HG02642 (cell line): ENCODE data around the gene DMRTA2.
A peak's percentile ranks its signal among the peaks of the same experiment; 100 is the strongest.

ENCODE experiments used
- ATAC-seq: cut with Tn5 transposase; IDR thresholded peaks from one replicate; pipeline ENCODE4 v1.9.1; 2021; ENCODE audit warnings: mild to moderate bottlenecking; ENCODE audit not compliant: unreplicated experiment, poor library complexity

Gene DMRTA2

DNA sequence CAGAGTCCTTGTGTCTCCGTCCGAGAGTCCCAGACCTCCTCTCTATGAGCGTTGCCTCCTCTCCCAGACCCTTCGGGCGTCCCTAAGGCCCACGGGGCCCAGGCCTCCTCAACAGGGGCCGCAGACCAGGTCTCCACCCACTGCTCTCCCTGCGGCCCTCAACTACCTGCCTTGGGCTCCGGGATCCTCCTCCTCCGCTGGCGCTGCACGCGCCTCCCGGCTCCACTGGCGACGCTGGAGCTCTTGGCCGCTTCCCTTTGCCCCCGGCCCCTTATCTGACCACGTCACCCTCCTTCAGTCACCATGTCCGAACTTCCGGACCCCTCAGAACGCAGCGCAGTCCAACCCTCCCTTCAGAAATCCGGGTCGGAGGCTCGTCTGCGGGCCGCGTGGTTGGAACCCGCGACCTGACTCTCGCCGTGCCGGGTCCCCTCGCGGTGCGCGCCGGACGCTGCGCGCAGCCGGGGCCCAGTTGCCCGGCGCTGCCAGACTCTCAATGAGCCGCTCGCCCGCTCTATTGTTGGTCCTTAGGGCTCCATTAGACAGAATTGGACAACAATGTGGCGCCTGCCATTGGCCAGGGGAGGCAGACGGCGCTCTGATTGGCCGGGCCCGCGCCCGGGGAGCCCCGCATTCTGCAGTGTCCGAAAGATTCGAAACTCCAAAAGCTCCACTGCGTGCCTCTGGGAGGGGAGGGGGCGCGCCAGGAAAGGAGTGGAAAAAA lies at the start of gene DMRTA2:
DMRTA2 (minus strand) TSS at position 498 of the 724 bp plus-strand sequence. CDS start 1,907 bp downstream, outside the sequence.
- peak; percentile 46 for ATAC-seq

DNA sequence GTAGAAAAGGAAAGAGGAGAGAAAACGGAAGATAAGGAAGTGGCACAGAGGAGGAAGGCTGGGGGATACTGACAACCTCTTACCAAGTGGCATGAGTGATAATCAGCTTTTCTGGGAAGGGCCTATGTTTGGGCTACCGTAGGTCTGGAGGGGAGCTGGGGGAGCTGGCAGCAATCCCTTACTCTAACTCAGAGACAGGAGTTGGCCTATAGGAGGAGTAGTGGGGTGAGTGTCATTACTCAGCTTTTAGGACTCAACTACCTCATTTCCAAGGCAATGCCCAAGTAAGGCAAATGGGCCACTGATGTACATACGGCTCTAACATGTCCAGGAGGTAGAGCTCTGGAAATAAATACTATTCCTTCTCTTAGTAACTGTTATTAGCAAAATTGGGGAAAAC lies 48.7 kb upstream of the DMRTA2 start:
- no peak for ATAC-seq

DNA sequence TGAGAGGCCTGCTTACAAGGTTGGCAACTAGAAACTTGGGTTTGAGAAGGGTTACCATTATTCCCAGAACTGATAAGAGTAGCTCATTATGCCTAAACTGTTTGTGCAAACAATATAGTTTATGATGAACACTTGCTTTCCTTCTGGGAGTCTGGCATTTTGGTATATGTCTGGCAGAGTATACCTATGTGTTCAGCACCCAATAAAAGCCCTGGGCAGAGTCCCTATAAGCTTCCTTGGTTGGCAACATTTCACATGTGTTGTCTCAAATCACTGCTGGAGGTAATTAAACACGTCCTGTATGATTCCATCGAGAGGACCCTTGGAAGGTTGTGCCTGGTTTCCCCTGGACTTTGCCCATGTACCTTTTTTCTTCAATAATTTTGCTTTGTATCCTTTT lies 39.7 kb upstream of the DMRTA2 start:
- ATAC-seq, result no peak

DNA sequence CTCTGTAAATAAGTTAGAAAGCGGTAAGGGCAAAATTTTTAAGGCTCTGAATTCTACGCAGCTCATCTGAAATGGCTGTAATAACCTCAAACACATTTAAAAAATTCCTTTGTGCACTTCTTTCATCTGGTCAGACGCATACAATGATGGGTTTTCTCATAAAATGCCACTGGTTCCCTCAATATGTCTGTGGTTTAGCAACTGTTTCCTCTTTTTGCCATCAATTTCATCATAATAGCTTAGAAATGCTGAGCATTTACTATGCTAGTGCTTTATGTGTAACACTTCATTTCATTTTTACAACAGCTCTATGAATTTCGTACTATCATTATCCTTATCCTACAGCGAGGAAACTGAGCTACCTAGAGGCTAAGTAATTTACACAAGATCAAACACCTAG lies 35.3 kb upstream of the DMRTA2 start:
- no peak for ATAC-seq

DNA sequence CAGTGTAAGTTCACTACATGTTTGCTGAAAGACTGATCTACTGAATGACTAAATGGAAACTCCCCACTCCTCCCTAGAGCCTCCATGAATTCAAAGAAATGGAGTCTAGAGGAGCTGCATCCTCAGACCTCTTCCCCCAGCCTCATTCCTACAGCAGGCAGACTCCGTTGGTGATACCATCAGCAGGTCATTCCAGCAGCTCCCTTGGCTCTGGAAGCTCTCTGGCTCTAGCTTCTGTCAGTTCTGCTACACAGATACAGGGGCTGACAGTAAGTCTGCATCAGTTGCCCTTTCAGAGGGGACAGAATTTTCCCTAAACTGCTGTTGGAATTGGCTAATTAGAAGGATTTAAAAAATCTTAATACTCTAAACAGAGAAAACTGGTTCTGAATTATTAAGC lies 31.7 kb upstream of the DMRTA2 start:
- ATAC-seq, result no peak

DNA sequence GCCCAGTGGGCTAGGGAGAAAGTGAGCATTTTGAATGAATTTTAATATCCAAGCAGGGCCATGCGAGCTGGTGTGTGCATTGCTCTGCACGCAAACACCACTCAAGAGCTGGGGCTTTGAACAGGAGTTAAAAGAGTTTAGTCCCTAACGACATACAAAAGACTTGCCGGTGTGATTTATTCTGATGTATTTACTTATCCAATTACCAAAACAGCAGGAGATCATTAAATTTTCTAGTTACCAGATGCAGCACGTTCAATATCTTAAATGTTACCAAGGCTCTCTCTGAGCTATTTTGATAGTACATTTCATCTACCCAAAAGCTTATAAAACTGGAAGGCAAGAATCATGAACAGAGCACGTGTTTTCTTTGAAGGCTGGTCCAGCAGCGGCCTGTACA lies 30.0 kb upstream of the DMRTA2 start:
- no peak for ATAC-seq

DNA sequence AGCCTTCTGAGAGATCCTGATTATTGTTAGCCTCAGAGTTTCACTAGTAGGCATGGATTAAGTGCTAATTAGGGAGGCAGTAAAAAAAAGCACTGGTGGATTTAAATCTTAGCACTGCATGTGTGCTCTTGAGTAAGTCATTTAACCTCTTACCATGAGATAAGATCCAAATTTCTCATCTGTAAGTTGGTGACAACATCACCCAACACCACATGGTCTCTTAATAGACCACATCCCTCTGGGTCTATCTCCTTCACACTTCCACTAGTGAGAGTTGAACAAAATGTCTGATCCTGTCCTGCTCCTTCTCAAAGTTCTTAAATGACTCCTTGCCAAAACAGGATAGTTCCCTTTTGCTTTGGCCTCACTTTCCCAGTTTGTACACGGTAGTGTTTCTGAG lies 29.5 kb upstream of the DMRTA2 start:
- no peak for ATAC-seq

DNA sequence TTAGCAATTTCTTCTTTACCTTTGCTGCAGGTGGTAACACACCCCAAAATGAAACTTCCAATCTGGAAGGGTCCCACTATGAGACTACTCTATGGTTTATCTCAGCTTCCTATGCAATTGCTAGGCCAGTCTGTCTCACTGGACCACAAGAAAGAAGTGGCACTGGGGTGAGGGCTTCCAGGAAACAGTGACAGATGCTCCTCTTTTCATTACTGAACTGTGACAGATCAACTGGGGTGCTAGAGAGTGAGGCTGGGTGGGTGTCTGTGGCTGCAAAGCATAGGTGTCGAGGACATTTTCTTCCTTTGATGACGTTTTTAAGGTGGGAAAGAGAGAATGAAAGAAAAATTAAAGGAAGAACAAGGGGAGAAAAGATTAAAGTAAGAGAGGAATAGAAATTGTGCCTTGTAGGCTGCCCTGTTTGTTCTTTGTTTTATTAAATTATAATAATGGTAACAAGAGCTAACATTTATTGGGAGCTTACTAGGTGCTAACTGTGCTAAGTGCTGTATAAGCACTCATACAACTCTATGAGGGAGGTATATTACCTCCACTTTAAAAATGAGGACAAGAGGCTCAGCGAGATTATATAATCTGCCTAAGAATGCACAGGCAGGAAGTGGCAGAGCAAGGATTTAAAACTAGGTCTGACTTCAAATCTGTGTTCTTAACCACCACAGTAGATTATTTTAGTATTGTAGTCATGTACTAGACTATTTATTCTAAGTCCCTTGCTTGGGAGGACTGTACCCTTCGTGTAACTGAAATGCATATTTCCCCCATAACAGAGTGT lies 27.8 kb upstream of the DMRTA2 start:
- no peak for ATAC-seq

DNA sequence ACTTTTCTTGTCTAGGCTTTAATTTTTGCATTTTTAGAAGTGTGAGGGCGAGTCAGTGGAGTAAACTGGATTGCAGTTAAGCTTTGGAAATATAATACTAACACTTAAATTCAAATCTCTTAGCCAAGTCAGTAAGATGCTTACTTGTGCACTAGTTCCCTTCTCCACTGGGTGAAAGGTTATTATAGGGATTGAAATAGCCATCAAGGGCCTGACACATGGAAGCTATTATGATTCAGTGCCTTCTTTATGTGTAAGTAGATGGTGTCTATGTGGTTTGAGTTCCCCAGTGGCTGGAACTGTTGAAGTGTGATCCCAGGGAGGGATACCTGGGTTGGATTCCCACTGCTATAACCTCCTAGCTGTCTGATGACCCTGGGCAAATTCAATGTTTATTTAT lies 24.7 kb upstream of the DMRTA2 start:
- no peak for ATAC-seq

DNA sequence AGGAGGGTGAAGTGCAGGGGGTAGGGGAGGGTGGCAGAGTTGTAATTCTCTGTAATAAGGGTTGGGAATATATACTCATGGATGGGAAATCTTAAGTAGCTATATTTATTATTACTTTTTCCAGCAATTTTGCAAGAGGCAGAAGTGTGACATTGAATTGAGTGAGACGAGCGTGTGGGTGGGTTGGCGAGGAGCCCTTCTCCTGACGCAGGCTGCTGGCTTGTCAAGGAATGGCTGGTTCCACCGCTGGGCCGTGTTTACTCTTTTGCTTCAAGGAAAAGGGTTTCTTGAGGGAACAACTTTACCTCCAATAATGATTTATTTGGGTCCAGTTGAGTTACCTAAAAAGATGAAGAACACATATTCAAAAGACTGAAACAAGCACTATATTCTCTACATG lies 17.9 kb upstream of the DMRTA2 start:
- ATAC-seq, result no peak

DNA sequence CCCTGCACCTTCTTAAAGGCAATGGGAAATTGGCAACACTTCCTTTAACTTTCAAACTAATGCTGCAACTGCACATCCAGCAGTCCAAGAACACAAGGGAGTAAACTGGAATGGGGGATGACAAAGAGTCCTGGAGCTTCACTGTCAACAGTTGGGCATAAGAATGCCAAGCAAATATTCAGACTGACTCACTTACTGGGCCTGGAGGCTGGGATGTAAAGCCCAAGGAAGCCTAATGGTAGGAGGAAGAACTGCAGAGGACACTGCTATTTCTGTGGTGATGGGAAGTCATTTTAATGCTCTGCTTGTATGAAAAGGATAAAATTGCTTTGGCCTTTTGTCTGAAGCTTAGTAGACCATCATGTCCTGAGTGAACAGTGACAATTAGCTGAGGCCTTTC lies 15.7 kb upstream of the DMRTA2 start:
- no peak for ATAC-seq

DNA sequence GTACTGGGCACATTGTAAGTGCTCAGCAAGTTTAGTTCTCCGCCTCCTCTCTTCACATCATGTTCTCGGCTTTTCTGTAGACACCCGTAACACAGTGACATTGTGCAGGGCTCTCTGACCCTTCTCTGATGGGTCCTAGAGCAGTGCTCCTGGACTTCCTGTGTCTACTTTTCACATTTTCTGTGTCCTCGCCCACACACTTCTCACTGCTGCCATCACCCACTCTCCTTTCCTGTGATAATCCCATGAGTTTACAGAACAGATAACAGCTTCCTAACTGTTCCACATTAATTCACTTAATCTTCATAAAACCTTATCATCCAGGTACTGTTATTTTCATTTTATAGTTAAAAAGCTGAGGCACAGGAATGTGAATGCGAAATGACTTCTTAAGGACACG lies 13.2 kb upstream of the DMRTA2 start:
- no peak for ATAC-seq

DNA sequence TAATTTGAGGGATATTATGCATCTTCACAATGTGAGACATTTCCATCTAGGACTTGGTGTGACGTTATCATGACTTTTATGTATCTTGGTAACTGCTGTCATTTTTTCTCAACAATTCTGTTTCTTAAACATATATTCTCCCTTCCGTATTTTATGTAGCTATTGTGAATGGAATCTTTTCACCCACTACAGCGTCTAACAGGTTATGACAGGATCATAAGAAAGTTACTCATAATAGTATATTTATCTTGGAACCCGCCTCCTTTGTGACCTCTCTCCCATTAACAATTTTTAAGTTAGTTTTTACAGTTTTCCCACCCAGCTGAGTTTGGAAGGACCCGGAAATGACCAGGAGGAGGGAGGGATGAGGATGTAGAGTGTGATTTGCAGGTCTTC lies 6.8 kb upstream of the DMRTA2 start:
- ATAC-seq, result no peak

DNA sequence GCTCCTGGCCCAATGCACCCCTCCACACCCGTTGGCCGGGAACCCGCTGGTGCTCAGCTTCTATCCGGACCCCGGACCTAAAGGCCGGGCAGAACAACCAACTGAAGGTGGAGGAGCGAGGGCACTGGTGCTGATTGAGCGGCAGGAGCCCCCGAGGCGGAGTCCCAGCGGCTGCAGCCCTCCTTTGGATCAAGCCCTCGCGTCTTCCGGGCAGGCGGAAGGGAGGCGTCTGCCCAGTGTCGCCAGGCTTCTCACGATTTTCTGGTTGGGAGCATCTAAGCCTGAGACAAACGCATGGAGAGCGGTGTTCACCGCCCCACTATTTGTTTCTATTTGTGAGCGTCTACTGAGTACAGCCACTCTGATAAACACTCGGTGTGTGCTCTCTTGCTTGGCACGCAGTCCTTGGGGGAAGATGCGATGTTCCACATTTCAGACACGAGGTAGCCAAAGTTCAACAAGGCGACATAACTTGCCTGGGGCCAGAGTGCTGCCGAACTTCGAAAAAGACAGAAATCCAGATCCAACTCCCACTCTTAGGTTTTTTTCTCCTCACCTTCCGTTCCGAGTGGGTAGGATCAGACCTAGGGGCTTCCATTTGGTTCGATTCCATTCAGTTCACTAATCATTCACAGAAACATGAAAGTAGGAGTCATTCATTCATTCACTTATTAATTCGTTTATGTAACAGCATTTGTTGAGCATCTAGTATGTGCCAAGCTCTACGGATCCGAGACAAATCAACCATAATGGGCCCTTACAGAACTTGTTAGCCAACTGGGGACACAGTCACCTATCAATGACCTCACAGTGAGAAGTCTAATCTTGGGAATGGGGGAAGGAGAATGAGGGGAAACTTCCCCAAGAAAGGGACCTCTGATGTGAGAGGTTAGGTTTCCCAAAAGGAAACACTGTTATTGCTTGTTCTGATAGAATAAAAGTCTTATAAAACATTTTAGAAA lies 4.9 kb upstream of the DMRTA2 start:
- no peak for ATAC-seq

DNA sequence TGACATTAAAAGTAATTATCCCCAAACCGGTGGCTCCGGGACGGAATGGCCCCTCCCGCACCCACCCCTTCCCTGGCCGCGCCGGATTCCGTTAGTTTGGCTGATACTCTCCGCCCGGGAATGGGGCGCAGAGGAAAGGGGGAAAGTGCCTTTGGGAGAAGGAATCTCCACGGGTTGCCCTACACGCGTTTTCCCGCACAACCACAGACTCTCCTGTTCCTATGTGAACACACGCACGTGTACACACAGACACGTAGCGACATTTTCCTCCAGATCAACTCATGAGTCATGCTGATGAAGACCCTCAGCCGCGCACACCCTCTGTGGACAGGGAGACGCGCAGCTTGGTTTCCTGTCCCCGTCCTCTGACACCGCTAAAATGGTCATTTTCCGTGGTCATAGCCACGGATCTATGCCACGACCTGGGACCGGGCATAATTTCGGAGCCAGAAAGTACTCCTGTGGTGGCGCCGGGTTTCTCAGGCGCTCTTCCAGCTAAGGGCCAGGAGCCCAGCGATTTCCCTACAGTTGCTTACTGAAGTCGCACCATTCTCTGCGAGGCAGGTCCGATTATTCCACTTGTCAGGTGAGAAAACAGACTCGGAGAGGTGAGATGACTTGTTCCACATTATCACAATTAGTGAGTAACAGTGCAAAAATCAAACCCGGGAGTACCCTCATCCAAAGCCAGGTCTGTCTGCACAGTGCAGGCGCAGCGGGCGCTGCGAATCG lies 4.0 kb upstream of the DMRTA2 start:
- ATAC-seq, result no peak

DNA sequence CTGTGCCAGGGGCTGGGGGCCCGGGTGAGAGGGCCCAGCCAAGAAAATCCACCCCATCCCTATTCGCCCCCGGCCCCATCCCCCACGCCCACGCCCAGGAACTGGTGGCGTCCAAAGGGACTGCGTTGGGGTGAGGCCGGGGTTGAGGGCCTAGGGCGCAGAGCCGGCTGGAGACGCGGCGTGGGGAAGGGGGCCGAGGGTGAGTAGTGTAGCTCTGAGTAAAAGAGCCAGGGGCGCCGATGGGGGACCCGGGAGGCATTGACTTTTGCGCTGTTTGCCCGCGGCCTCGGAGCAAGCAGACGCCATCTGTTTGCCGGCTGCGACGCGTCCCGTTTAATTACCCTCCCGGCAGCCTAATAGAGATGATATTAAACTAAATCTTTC lies 3.5 kb upstream of the DMRTA2 start:
- no peak for ATAC-seq

DNA sequence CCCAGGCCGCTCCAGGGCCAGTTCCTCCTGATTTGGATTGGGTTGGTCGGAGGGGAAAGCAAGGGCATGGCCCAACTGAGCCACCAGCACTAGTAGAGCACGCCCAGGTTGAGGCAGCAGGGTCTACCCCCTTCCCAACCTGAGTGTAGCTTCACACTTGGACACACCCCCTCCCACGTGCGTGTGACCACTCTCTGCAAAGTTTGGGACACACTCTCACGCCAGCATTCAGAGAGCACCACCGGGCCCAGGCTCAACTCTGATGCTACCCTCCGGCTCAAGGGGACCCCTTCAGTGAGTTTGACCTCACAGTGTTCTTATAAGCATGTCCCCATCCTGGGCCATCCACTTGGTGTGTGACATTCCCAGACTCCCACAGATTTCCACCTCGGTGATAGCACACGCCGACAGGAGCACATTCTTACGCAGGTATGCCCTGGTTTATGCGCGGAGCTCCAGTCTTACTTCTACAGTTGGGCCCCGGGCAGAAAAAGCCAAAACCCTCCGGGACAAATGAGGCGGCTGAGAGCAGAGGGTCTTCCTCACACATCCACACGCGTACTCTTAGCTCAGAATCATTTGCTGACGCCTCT lies 3.0 kb upstream of the DMRTA2 start:
- ATAC-seq, result no peak

DNA sequence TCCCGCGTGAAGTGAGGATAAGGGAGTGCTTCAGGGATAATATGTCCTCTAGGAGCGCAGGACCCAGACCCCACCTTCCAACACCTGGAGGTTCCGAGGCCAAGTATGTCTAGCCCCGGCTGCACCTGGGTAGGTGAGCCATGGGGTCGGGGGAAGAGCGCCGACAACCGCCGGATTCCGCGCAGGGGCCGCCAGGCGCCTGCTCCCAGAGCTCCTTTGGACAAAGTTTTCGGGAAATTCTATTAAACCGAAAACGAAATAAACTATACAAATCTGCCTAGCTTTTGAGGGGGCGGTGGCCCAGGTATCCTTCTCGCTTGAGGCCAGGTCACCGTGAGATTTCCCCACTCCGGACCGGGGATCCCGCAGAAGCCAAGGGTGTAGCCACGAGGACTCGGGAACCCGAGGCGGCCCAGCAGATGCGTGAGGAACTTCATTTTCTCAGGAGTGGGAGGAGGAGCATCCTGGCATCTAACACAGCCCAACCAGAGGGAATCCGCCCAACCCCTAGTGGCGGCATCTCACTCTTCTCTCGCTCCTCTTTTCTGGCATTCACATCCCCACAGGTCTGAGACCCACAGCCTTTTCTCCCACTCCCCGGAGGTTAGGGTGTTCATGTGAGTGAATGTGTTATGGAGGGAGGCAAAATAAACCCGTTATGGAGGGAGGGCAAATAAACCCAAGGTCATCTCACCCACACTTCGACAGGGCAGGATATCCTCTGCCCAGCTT lies 2.3 kb upstream of the DMRTA2 start:
- no peak for ATAC-seq

DNA sequence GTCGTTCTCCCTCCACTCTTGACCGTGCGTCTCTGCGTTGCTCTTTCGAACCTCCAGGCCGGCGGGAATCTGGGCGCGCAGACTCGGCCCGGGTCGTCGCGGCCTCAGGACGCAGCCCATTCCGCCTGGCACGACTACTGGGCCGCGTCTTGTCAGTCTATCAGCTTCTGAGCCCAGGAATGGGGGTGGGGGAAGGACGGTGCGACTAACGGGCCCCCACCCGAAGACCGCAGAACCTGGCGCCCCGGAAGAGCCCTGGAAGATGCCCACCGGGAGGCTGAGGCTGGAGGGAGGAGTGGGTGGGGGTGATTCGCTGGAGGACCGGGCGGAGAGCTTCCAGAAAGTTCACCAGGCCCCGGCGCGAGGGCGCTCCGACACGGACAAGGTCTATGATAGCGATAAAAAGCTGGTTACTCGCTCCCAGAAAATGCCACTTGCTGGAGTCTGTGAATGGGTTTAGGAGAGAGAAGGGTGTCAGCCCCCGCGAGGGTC lies 1.7 kb upstream of the DMRTA2 start:
- ATAC-seq, result no peak
